ENCODE data around the gene NUP188.

Gene NUP188

GRCh38 chr9:128902351-128903078 lies 45.0 kb upstream of the NUP188 start:
- DNase-seq (ENCODE audit: low read depth), result no peak
- no peak overlapping the region for H3K4me3 ChIP-seq (ENCODE audit: control insufficient read depth, low read depth, low read length)
- TF ChIP-seq CTCF (IDR thresholded peaks at IDR 0.05; ENCODE audit: control insufficient read depth, insufficient read depth, low read depth, low read length, missing control alignments), result no peak

GRCh38 chr9:128903079-128903461 lies 44.4 kb upstream of the NUP188 start:
- TF ChIP-seq CTCF (IDR thresholded peaks at IDR 0.05; ENCODE audit: control insufficient read depth, insufficient read depth, low read depth, low read length, missing control alignments), result no peak
- DNase-seq (ENCODE audit: low read depth), result no peak
- H3K4me3 ChIP-seq (ENCODE audit: control insufficient read depth, low read depth, low read length), result no peak overlapping the region

- TF ChIP-seq CTCF (IDR thresholded peaks at IDR 0.05; ENCODE audit: control insufficient read depth, insufficient read depth, low read depth, low read length, missing control alignments), result no peak
- DNase-seq (ENCODE audit: low read depth), result no peak
- H3K4me3 ChIP-seq (ENCODE audit: control insufficient read depth, low read depth, low read length), result no peak overlapping the region
These were observed 43.5 kb upstream of the NUP188 start for GRCh38 chr9:128903871-128904620.

GRCh38 chr9:128905964-128906363 lies 41.5 kb upstream of the NUP188 start:
- DNase-seq (ENCODE audit: low read depth), result no peak
- H3K4me3 ChIP-seq (ENCODE audit: control insufficient read depth, low read depth, low read length), result no peak overlapping the region
- TF ChIP-seq CTCF (IDR thresholded peaks at IDR 0.05; ENCODE audit: control insufficient read depth, insufficient read depth, low read depth, low read length, missing control alignments), result no peak

GRCh38 chr9:128906741-128907140 lies 40.8 kb upstream of the NUP188 start:
- H3K4me3 ChIP-seq (ENCODE audit: control insufficient read depth, low read depth, low read length), result no peak overlapping the region
- DNase-seq (ENCODE audit: low read depth), result no peak
- TF ChIP-seq CTCF (IDR thresholded peaks at IDR 0.05; ENCODE audit: control insufficient read depth, insufficient read depth, low read depth, low read length, missing control alignments), result no peak

- TF ChIP-seq CTCF (IDR thresholded peaks at IDR 0.05; ENCODE audit: control insufficient read depth, insufficient read depth, low read depth, low read length, missing control alignments), result no peak
- DNase-seq (ENCODE audit: low read depth), result no peak
- no peak overlapping the region for H3K4me3 ChIP-seq (ENCODE audit: control insufficient read depth, low read depth, low read length)
These were observed 39.1 kb upstream of the NUP188 start for GRCh38 chr9:128908372-128908771.
